Measurements from ENCODE around the gene SYS1. TPM values are rescaled to one million over a fixed set of nuclear protein-coding genes. Genes with fewer than 3 reads are reported as not detected.
A peak's percentile ranks its signal among the peaks of the same experiment; 100 is the strongest.

Gene SYS1
- total RNA-seq: 41.3 TPM

DNA sequence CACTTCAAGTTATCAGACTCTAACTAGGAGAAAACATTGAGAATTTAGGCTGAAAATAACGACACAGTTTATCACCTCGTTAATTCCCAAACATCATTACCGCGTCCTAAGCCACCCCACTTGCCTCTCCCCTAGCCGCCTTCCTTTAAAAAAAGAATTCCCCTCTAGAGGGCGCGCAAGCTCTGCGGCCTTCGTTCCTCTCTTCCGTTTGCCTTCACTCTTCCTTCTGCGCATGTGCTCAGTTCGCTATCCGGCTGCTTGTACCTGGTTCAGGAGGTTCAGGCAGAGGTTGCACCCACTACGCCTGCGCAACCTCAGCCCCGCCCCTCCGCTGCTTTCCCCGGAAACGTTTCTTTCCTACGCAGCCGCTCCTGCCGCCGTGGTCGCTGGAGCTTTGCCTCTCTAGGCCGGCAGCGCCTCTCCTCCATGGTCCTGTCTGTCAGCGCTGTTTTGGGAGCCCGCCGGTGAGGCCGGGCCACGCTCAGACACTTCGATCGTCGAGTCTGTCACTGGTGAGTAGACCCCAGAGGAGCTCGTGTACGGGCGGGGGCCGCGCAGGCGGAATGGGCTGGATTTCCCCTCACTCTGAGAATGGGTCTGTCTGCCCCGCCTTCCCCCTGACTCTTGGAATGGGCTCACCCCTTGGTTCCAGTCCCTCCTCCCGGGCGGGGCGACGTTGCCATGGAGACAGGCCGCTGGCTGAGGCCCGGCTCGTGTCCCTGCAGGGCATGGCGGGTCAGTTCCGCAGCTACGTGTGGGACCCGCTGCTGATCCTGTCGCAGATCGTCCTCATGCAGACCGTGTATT, at the start of gene SYS1:
Gene SYS1 (plus strand): TSS at position 353 of the 807 bp plus-strand sequence. CDS start 376 bp downstream, at position 729.
- DNase-seq (ENCODE audit: low spot score): peak; percentile 99

DNA sequence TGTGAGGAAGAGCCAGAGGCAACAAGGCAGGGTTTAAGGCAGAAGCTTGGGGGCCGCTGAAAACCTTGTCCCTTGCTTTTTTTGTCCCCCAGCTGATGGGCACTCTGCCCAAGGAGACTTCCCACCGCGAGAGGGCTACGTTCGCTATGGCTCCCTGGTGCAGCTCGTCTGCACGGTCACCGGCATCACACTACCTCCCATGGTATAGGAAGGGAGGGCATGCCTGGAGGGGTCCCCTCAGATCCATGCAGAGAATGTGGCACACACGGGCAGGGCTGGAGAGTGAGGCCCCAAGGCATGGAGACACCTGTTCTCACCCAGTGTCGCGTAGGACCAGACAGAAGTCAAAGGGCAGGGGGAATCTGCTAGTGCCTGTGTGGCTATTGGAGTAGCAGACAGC, 49.0 kb upstream of the SYS1 start:
- no peak for DNase-seq (ENCODE audit: low spot score)

DNA sequence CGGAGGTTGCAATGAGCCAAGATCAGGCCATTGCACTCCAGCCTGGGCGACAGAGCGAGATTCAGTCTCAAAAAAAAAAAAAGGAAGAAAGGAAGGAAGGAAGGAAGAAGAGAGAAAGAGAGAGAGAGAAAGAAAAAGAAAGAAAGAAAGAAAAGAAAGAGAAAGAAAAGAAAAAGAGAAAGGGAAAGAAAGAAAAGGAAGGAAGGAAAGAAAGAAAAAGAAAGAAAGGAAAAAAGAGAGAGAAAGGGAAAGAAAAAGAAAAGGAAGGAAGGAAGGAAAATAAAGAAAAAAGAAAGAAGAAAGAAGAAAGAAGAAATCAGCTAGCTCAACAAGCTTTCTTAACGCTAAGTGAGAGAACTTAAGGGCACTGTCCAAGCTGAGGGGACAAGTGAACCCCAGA, 47.3 kb upstream of the SYS1 start:
- no peak for DNase-seq (ENCODE audit: low spot score)

DNA sequence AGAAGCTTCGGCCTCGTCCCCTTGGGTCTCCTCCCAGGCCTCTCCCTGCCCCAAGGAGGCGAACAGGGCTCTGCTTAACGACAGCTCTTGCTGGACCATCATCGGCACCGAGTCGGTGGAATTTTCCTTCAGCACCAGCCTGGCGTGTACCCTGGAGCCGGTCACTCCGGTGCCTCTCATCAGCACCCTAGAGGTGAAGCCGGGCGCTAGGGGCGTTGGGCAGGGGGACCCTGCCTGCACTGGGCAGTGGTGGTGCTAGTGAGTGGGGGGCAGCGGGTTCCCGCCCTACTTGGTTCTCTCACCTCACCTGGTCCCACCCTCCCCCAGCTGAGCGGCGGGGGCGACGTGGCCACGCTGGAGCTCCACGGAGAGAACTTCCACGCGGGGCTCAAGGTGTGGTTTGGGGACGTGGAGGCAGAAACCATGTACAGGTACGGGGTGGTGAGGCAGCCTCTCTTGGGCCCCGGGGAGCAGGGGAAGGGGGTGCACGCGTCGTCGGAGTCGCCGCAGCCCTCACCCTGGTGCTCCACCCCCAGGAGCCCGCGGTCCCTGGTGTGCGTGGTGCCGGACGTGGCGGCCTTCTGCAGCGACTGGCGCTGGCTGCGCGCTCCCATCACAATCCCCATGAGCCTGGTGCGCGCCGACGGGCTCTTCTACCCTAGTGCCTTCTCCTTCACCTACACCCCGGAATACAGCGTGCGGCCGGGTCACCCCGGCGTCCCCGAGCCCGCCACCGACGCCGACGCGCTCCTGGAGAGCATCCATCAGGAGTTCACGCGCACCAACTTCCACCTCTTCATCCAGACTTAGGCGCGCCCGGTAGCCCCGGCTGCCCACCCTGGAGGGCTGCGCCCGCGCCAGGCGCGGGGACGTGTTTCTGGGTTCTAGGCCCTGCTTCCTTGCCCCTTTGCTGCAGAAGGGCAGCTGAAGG, 46.5 kb upstream of the SYS1 start:
- DNase-seq (ENCODE audit: low spot score): no peak

DNA sequence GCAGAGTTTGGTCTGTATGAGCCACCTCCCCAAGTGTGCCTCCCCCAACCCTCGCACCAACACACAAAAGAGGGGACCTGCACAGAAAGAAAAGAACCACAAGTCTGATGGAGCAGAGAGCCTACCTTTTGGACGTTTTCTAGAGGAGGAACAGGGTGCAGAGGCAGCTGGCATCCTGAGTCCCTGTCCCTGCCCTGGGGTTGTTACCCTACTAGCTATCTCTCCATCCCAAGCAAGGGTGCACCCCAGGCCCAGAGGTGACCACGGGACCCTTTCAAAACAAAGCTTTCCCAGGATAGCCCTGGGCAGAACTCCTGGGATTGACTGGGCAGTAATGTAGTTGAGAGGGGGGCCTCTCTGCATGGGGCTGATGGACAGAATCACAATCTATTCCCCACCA, 45.1 kb upstream of the SYS1 start:
- DNase-seq (ENCODE audit: low spot score): no peak

DNA sequence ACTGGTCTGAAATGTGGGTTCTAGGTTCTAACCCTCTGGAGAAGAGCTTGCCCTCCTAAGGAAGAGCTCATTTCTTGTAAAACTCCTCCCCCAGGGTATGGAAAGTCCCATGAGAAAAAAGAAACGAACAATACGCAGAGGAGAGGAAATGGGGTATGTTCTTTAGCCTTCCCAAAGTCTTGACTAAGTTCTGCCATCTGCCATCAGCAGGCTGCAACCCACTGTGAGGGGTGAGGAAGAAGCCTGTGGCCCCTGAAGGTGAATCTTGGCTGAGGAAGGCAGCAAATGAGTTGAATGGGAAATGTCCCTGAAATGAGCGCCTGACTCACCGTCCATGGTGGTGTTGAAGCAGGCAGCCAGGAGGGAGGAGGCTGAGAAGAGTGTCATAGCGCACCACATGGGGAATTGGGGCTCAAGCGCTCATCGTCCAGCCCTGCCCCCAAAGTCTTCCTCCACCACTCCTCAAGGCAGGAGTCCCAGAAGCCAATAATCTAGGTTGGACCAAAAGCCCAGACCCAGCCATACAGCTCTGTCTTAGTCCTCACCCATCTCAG, 44.5 kb upstream of the SYS1 start:
- no peak for DNase-seq (ENCODE audit: low spot score)

DNA sequence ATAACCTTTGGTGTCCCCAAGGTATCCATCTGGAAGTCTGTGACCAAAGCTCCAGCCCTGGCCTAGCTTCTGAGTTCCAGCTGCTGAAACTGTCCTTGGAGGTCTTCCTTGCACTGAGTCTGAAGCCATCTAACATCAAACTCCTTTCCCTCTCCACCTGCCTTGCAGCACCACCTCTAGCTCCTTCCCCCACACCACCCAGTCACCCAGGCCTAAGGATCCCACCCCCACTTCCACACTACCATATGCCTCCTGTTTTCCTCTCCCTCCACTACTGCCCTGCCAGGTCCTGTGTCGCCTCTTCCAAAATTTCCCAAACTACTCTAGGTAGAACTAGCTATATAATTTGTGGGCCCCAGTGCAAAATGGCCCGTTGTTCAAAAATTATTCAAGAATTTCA, 44.0 kb upstream of the SYS1 start:
- DNase-seq (ENCODE audit: low spot score): no peak

DNA sequence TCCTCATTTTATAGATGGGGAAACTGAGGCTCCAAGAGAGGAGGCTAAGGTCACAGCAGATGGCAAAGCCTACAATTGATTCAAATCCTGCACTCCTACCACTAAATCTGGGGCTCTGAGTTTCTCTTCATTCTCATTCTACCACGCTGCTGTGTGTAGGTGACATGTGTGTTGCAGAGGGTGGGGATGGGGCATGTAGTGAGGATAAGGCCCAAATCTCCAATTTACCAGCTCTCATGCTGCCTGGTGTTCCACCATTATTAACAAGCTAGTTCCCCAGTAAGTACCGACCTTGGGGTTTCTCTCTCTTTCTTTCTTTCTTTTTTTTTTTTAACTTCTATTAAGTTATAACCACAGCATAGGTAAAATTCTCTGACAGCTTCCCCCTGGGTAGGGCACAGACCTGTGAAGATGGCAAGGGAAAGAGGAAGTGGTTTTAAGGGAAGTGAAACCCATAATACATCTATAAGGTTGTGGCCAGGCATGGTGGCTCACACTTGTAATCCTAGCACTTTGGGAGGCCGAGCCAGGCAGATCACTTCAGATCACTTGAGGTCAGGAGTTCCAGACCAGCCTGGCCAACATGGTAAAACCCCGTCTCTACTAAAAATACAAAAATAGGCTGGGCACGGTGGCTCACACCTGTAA, 41.9 kb upstream of the SYS1 start:
- no peak for DNase-seq (ENCODE audit: low spot score)

DNA sequence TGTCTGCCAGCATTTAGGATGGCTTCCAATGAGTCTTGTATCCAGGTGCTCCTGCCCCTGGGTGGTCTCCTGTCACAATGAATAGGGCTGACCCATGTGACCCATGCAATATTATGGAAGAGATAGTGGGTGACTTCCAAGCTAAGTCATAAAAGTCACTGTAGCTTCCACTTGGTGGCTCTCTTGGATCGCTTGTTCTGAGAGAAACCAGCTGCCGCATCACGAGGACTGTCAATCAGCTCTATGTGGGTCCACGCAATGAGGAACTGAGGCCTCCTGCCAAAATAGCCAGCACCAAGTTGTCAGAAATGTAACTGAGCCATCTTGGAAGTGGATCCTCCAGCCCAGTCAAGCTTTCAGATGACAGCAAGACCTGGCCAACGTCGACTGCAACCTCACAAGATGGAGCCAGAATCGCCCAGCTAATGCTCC, 40.0 kb upstream of the SYS1 start:
- DNase-seq (ENCODE audit: low spot score): peak; percentile 69

DNA sequence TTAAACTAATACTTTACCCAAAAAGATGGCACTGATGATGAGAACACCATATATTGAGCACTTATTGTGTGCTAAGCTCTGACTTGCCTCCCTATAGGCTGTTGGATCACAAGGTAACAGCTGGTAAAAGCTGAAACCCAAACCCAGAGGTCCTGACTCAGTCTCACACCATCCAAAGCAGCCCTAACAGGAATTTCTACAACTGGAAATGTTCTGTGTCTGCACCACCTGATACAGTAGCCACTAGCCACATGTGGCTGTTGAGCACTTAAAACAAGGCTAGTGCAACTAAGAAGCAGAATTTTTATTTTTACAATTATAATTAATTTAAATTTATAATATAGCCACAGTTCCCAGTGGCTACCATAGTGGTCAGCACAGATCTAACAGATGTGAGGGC, 39.2 kb upstream of the SYS1 start:
- DNase-seq (ENCODE audit: low spot score): no peak

DNA sequence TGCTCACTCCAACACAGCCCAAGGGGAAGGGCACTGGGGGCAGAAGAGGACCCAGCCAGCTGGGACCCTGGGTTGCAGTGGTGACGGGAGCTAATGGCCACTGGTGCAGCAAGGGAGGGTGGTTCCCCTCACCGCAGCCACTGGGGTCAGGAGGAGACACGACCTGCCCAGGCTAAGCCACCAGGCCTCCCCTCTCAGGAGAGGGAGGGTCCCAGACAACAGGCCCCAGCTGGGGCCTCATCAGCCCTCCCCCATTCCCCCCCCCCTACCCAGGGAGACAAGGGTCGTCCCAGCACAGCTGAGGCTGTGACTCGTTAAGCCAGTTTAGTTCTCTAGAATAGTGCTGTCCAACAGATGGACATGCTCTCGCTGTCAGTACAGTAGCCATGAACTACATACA, 37.6 kb upstream of the SYS1 start:
- no peak for DNase-seq (ENCODE audit: low spot score)

DNA sequence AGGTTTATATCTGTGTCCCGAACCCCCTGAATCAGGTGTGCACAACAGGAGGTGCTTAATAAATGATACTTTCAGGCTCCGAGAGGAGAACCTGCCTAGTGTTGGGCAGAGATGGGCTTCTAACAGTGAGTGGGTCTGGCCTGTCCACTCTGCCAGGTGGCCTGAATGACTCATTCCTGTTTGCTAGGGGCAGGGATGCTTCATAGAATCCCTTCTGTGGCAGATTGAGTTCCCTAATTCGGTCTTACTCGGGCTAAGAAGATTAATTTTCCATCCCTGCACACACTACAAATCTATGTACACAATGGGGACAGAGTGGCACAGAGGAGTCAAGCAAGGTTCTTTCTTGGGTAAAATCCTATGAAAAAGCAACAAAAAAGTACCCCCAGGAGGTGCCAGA, 34.5 kb upstream of the SYS1 start:
- no peak for DNase-seq (ENCODE audit: low spot score)

DNA sequence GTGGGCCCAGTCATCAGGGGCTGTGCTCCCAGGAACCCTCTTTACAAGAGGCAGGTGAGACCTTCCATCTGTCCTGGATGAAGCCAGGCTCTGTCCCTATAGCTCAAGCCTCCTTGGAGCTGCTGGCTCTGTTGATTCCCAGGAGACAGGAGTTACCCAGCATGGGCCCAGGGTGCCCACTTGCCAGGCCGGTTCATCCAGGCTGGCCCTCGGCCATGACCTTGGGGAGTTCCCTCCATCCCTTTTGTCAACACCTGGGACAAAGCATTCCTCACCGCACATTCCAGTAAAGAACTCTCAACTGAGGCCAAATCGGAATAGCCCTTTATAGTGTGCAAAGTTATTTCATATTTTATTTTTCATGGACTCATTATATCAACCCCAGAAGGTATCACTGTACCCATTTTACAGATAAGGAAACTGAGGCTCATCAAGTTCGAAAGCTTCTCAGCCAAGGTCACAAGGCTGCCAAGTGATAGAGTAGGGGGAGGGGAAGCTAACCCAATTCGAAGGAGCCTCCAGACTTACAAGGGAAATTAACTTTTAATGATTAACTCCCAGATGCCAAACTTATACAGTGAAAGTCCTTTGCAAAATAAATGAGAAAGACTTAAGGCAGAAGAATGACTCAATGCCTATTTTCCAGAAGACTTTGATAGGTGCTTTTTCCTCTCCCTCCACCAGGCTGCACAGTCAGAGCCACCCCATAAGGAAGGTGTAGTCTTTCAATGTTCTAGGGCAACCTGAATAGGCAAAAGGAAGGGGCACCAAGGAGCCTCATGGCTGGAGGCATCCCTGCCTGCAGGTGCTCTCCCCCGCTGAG, 33.2 kb upstream of the SYS1 start:
- DNase-seq (ENCODE audit: low spot score): no peak

DNA sequence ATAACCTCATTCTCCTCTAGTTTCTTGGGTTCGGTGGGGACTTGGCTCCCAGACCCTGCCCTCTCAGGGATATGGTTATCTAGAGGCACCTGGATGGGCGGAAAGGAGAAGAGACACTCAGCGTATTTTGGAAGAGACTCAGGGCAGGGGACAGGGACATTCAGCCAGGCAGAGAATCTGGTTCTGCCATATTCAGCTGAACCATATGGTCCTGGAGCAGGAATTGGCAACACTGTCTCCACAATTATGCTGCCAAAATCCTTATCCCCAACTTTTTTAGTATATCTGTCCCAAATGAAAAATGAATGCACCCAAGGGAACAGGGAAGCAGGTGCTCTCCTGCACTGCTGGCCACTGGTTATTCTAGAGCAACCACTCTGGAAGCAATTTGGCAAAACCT, 32.5 kb upstream of the SYS1 start:
- no peak for DNase-seq (ENCODE audit: low spot score)

DNA sequence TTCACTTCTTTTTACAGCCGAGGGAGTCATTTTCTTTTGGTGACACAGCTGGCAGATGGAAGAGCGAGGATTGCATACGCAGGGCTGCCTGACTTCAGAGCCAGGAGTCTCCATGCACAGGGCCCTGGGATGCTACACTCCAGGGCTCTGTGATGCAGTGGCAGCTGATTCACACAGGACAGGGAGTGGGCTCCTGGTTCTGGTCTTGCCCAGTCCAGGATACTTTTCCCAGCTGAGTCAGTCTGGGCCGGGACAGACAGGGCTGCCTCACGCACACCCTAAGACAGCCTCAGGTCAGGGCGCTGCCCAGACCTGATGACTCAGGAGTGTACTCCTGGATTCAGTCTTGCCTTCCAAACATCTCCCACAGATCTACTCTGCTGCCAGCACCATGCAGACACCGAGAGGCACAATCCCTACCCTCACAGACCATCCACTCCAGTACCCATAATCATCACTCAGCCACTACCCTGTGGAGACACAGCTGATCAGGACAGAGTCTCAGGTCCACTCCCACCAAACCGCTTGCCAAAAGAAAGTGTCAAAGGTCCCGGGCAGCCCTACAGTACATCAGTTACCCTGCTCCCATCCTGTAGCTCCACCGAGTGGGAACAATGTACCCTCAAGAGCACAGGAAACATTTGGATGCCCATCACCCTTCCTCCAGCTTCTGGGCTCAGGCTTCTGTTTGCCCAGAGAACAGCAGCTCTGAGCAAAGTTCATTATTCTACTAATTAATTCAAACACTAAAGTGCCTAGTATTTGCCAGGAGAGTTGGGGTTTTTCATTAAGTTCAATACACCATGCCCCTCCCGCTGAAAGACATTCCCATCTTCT, 26.2 kb upstream of the SYS1 start:
- DNase-seq (ENCODE audit: low spot score): peak; percentile 65

DNA sequence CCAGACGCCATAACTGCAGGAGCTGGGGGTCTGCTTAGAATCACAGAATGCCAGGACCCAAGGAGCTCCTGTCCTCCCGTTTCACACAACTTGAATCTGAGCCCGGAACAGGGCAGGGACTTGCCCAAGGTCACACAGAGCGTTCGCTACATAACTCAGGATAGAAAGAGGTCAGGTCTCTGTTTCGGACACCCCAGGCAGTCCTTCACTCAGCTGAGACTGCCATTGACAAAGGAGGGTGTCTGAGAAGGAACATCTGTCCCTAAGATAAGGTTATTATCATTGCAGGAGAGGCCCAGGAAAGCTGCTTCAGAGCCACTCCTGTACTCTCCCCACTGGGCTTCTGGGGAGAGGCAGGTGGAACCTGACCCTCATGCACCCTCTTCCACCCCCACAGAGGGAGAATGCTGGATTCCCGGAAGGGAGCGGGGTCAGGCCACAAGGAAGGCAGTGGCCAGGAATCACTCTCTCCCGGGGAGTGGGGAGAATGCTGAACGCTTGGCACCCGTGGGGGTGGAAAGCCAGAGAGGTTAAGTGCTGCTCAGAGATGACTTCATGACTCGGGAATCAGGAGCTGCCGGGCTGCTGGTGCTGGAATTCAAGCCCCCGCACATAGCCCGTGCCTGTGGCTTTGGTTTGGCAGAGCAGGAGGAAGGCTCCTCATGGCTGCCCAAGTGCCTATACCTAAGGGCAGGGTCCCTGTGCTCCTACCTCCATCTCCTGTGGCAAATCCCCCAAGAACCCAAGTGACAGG, 25.4 kb upstream of the SYS1 start:
- DNase-seq (ENCODE audit: low spot score): peak; percentile 81

DNA sequence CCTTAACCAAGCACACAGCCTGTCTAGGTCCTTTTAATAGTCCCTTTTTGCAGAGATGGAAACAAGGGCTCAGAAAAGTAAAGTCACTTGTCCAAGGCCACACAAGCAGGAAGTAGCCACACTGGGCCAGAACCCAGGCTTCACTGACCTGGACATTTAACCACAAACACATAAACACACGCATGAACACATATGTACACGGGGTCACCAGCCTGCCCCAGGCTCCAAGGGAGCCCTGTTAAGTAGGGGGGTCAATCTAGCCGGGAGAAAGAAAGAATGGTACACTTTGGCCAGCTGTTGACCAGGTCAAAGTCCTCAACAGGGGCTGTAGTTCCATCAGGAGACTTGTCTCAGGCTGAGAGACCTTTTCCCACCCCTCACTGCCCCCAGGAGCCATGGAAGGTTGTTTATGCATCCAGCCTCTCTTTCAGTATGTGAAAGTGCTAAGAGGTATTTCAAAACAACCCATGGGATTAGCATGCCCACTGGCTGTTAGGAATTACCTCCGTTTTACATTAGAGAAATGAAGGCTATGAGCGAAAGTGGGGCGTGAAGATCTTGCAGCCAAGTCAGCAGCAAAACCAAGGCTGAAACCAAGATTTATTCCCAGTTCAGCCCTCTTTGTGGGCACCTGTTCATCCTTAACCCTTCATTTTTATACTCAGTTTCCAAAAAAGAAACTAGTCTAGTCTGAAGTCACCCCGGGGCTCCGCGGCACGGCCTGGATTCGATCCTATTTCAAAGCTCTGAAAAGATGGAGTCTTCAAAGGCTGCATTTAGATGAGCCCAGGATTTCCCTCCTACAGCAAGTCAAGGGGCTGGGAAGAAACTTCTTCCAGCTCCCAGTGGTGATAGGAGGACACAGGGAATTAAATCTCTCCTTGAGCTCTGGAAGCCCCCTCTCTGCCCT, 24.6 kb upstream of the SYS1 start:
- no peak for DNase-seq (ENCODE audit: low spot score)

DNA sequence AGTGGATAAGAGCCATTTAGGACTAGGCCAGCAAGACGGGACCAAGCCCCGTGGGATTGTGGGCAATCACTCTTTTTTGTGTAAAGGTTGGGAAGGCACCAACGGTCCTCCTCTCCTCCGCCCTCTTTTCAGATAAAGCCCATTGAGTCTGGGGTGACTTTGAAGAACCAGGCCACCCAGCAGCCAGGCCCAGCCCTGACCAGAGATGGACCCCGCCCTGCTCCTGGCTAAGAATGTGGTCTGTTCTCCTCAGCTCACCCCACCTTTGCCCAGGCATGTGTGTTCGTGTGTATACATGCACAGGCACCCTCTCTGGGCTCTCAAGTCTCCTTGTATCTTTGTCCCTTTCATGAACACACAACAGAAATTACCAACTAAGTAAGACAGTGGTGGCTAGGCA, 23.9 kb upstream of the SYS1 start:
- no peak for DNase-seq (ENCODE audit: low spot score)

Measured in mucosa of gallbladder (tissue), 1 donor.